Limb (tissue), 2 donors: ENCODE data around the gene RNMT.

ENCODE experiments used
- DNase-seq, 2 donors: peaks; one replicate each; pipeline ENCODE4 v3.0.0-alpha.2; 2016; ENCODE audit errors: extremely low spot score in 2 of 2

RNMT gene

DNA sequence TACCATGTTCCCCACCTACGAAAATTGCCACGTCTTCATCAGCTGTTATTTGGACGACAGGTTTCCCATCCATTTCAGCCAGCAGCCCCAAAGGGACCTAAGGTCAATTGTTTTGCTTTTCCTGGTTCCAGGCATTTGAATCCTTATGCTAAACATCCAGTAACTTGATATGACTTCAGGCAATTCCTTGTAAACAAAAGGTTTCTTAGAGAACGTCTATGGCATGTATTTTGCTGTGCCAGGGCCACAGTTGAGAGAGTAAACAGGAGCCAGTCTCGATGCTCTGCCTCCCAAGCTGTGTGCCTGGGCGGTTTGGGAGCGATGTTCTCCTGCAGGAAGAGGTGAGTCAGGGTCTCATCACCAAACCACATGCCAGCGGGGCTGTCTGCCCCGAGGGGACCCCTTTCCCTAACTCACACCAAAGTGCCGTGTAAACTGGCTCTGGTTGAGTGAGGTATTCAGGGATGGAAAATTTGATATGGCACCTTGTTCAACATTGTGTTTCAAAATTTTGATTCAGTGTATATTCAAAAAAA, 84.5 kb downstream of the RNMT start:
- DNase-seq = no peak

DNA sequence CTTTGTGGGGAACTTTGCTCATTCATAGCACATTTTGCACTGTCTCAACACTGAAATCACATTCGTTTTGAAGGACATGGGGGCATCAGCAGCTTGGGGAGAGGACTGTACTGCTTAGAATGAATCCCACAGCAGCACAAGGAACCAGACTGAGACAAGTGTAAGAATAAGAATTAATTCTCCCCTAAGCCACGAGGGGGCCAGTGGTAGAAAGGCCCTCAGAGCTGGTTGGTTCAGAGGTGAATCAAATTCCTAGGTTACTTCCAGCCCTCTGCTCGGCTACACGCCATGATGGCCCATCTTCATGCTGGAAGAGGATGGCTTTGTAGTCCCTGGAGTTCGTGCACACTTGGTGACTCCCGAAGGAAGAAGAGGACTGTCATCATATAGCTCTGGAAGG, 85.5 kb downstream of the RNMT start:
- no peak for DNase-seq

DNA sequence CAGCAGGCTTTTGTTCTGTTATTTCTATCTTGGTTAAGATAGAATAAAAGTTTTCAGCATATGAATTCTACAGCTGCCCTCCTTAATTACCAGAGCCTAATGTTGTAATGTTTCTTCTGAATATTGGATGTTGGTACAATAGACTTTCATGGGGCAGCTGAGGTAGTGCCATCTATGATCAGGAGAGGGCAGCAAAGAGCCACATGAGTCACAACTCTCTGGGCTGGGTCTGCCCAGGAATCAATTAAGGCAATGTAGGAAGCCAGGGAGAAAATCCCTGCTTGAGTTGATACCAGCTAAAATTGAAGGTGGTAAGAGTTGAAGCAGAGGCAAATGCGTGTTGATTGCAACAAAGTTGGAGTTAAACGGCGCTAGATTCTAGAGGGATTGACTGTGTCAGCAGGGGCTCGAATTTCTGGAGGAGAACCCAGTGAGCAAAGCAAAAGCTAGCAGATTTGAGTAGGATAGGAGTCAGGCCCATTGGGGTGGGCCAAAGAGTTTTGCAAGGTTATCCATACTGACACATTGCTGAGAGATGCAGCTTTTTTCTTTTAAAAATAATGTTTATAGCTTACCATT, 86.9 kb downstream of the RNMT start:
- peak; percentile 67 to 73 for DNase-seq
